Measurements from ENCODE around the gene LY6G6D. TPM values are rescaled to one million over a fixed set of nuclear protein-coding genes. Genes with fewer than 3 reads are reported as not detected.

The LY6G6D gene
- total and polyA plus RNA-seq, 2 donors (not counting 1 experiment from before 2014, with no cell fraction given): not detected

- Mint-ChIP-seq H3K9me3 (ENCODE audit: insufficient read depth) (no peaks in the 10 kb centered on the region), H3K4me3 (no peak overlapping the region), H3K27ac (no peak overlapping the region), H3K27me3 (no peaks in the 10 kb centered on the region), H3K4me1 (peaks cover 17% of the 10 kb centered on the region)
- H3K36me3 ChIP-seq (replicated peaks in 1 of 2; ENCODE audit: control extremely low read depth in 1 of 2, control insufficient read depth in 1 of 2, extremely low read depth in 1 of 2, insufficient read depth in 2 of 2, low read length in 1 of 2): peaks cover 0 to 81% of the 10 kb centered on the region in 2 experiments
- no peak overlapping the region for H3K9ac ChIP-seq (ENCODE audit: low read length)
- H3K4me2 ChIP-seq (replicated peaks; ENCODE audit: low read depth, low read length, poor library complexity, severe bottlenecking): no peak overlapping the region
- no peak for TF ChIP-seq EZH2 (IDR thresholded peaks at IDR 0.05; ENCODE audit: borderline replicate concordance, insufficient read depth, low read depth, low read length, poor library complexity, severe bottlenecking)
- no peak for TF ChIP-seq CTCF (IDR thresholded peaks at IDR 0.05)
- H3K27ac ChIP-seq (ENCODE audit: low read length in 2 of 2): no peak overlapping the region
- DNase-seq (no peak), ATAC-seq (ENCODE audit: low read depth) (no peak)
- ChIA-PET CTCF (interaction anchor here (0.5 to 0.9 kb wide), 2 partner anchors 142 to 294 kb away, joined by 4 read pairs; no protein-coding TSS in a partner anchor), POLR2A (interaction anchor here (0.5 to 0.6 kb wide), 4 partner anchors 8 to 273 kb away, joined by 3 to 5 read pairs (median 4); no protein-coding TSS in a partner anchor)
- H3K9me3 ChIP-seq (ENCODE audit: control extremely low read depth in 1 of 3, control insufficient read depth in 2 of 3, insufficient read depth in 1 of 3, low read length in 2 of 3): no peaks in the 10 kb centered on the region
- no peaks in the 10 kb centered on the region for H4K20me1 ChIP-seq (ENCODE audit: control insufficient read depth, insufficient read depth, low read length, poor library complexity, severe bottlenecking)
- no peak overlapping the region for H2AFZ ChIP-seq (ENCODE audit: insufficient read depth, low read depth, low read length, poor library complexity, severe bottlenecking)
- intact Hi-C loops (cut with micrococcal nuclease): no loop called here
- H3K4me3 ChIP-seq (ENCODE audit: control extremely low read depth in 1 of 5, extremely low read depth in 1 of 5, insufficient read depth in 1 of 5, low read depth in 2 of 5, low read length in 4 of 5): no peak overlapping the region
- H3K4me1 ChIP-seq (ENCODE audit: control insufficient read depth in 2 of 2, insufficient read depth in 2 of 2, low read length in 2 of 2): peaks cover 10 to 18% of the 10 kb centered on the region in 2 donors
- WGBS (ENCODE audit: insufficient coverage): 94% methylated on average over 8 of the region's 9 CpGs
- H3K27me3 ChIP-seq (replicated peaks in 1 of 4; ENCODE audit: control extremely low read depth in 1 of 4, control insufficient read depth in 3 of 4, insufficient read depth in 4 of 4, low read length in 3 of 4): no peaks in the 10 kb centered on the region
- no peaks in the 10 kb centered on the region for H3K79me2 ChIP-seq (ENCODE audit: control insufficient read depth, insufficient read depth, low read length)
Measured at GRCh38 chr6:31692886-31693285, 22.3 kb upstream of the LY6G6D start.

DNA sequence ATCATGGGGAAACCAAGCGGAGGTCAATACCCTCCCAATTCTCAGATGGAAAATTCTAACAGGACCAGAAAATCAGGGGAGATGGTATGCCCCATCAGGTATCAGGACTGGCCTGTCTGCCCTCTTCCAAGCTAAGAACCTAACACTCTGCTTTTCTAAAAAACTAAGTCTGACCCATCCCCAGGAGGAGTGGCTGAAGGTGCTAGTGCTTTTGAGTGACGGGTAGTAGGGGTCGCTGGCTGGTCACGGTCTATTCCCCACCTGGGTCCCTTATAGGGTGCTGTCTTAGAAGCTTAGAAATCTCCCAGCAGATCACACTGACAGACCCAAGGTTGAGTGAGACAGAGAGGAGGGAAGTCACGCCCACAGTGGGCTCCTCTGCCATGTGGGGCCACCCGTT is 21.6 kb upstream of the LY6G6D start:
- no peak for ATAC-seq (ENCODE audit: low read depth)
- no peak overlapping the region for H3K4me3 Mint-ChIP-seq
- H3K4me2 ChIP-seq (replicated peaks; ENCODE audit: low read depth, low read length, poor library complexity, severe bottlenecking): no peak overlapping the region
- H3K4me1 ChIP-seq (ENCODE audit: control insufficient read depth in 2 of 2, insufficient read depth in 2 of 2, low read length in 2 of 2): peaks cover 10 to 18% of the 10 kb centered on the region in 2 donors
- intact Hi-C loops (cut with micrococcal nuclease): no loop called here
- H3K27me3 Mint-ChIP-seq: no peaks in the 10 kb centered on the region
- H3K27ac ChIP-seq (ENCODE audit: low read length in 2 of 2): no peak overlapping the region
- no peaks in the 10 kb centered on the region for H4K20me1 ChIP-seq (ENCODE audit: control insufficient read depth, insufficient read depth, low read length, poor library complexity, severe bottlenecking)
- no peaks in the 10 kb centered on the region for H3K79me2 ChIP-seq (ENCODE audit: control insufficient read depth, insufficient read depth, low read length)
- CTCF ChIA-PET: interaction anchor here (0.5 to 1.3 kb wide), 3 partner anchors 9 to 294 kb away, joined by 3 to 4 read pairs (median 3); no protein-coding TSS in a partner anchor
- no peaks in the 10 kb centered on the region for H3K9me3 ChIP-seq (ENCODE audit: control extremely low read depth in 1 of 3, control insufficient read depth in 2 of 3, insufficient read depth in 1 of 3, low read length in 2 of 3)
- no peaks in the 10 kb centered on the region for H3K27me3 ChIP-seq (replicated peaks in 1 of 4; ENCODE audit: control extremely low read depth in 1 of 4, control insufficient read depth in 3 of 4, insufficient read depth in 4 of 4, low read length in 3 of 4)
- H3K9me3 Mint-ChIP-seq (ENCODE audit: insufficient read depth): no peaks in the 10 kb centered on the region
- no peak overlapping the region for H3K4me3 ChIP-seq (ENCODE audit: control extremely low read depth in 1 of 5, extremely low read depth in 1 of 5, insufficient read depth in 1 of 5, low read depth in 2 of 5, low read length in 4 of 5)
- no peak for DNase-seq
- no peak for TF ChIP-seq EZH2 (IDR thresholded peaks at IDR 0.05; ENCODE audit: borderline replicate concordance, insufficient read depth, low read depth, low read length, poor library complexity, severe bottlenecking)
- no peak for TF ChIP-seq CTCF (IDR thresholded peaks at IDR 0.05)
- peaks cover 0 to 77% of the 10 kb centered on the region in 2 experiments for H3K36me3 ChIP-seq (replicated peaks in 1 of 2; ENCODE audit: control extremely low read depth in 1 of 2, control insufficient read depth in 1 of 2, extremely low read depth in 1 of 2, insufficient read depth in 2 of 2, low read length in 1 of 2)
- no peak overlapping the region for H2AFZ ChIP-seq (ENCODE audit: insufficient read depth, low read depth, low read length, poor library complexity, severe bottlenecking)
- peaks cover 19% of the 10 kb centered on the region for H3K4me1 Mint-ChIP-seq
- WGBS (ENCODE audit: insufficient coverage): 100% methylated on average over 1 of the region's 6 CpGs
- H3K9ac ChIP-seq (ENCODE audit: low read length): no peak overlapping the region
- POLR2A ChIA-PET: interaction anchor here (0.6 kb wide), 1 partner anchor 273 kb away, joined by 4 read pairs; no protein-coding TSS in a partner anchor
- H3K27ac Mint-ChIP-seq: no peak overlapping the region
